ENCODE measurements around the gene VWA5A.
"Not testable (repeated sequence)": the region's sequence is repeated elsewhere in the genome, so short reads cannot be mapped to it uniquely, and the experiment has no call there.

VWA5A gene

GRCh38 chr11:124110201-124110600 lies 5.0 kb upstream of the VWA5A start:
- FAIRE-seq, result no peak
- TF ChIP-seq POLR2A (IDR thresholded peaks at IDR 0.05; ENCODE audit: low read depth, low read length), result no peak
- no peak for DNase-seq (ENCODE audit: insufficient read length, low spot score)

GRCh38 chr11:124113890-124114289 lies 1.4 kb upstream of the VWA5A start:
- FAIRE-seq (no peak), DNase-seq (ENCODE audit: insufficient read length, low spot score) (no peak)
- no peak for TF ChIP-seq POLR2A (IDR thresholded peaks at IDR 0.05; ENCODE audit: low read depth, low read length)

- no peak for TF ChIP-seq POLR2A (IDR thresholded peaks at IDR 0.05; ENCODE audit: low read depth, low read length)
- DNase-seq (ENCODE audit: insufficient read length, low spot score), result no peak
- FAIRE-seq, result no peak
These were observed 749 bp downstream of the VWA5A start for GRCh38 chr11:124115782-124116616.

- DNase-seq (ENCODE audit: insufficient read length, low spot score) (no peak), FAIRE-seq (no peak)
- no peak for TF ChIP-seq POLR2A (IDR thresholded peaks at IDR 0.05; ENCODE audit: low read depth, low read length)
These were observed 3.9 kb downstream of the VWA5A start for GRCh38 chr11:124119103-124119502.

- DNase-seq (ENCODE audit: insufficient read length, low spot score) (no peak), FAIRE-seq (no peak)
- no peak for TF ChIP-seq POLR2A (IDR thresholded peaks at IDR 0.05; ENCODE audit: low read depth, low read length)
These were observed 5.6 kb downstream of the VWA5A start for GRCh38 chr11:124120891-124121290.

- no peak for FAIRE-seq
- no peak for TF ChIP-seq POLR2A (IDR thresholded peaks at IDR 0.05; ENCODE audit: low read depth, low read length)
- DNase-seq (ENCODE audit: insufficient read length, low spot score), result no peak
These were observed 6.9 kb downstream of the VWA5A start for GRCh38 chr11:124122123-124122522.

- TF ChIP-seq POLR2A (IDR thresholded peaks at IDR 0.05; ENCODE audit: low read depth, low read length), result no peak
- FAIRE-seq (no peak), DNase-seq (ENCODE audit: insufficient read length, low spot score) (no peak)
These were observed 8.4 kb downstream of the VWA5A start for GRCh38 chr11:124123622-124124021.

- not testable (repeated sequence) for DNase-seq (ENCODE audit: insufficient read length, low spot score); FAIRE-seq
These were observed 11.9 kb downstream of the VWA5A start for GRCh38 chr11:124127134-124127533.

- FAIRE-seq (no peak), DNase-seq (ENCODE audit: insufficient read length, low spot score) (no peak)
- TF ChIP-seq POLR2A (IDR thresholded peaks at IDR 0.05; ENCODE audit: low read depth, low read length), result no peak
These were observed 27.8 kb downstream of the VWA5A start for GRCh38 chr11:124143034-124143433.

GRCh38 chr11:124147951-124148350 lies 32.7 kb downstream of the VWA5A start:
- DNase-seq (ENCODE audit: insufficient read length, low spot score), result no peak
- no peak for FAIRE-seq
- TF ChIP-seq POLR2A (IDR thresholded peaks at IDR 0.05; ENCODE audit: low read depth, low read length), result no peak

- FAIRE-seq, result no peak
- no peak for TF ChIP-seq POLR2A (IDR thresholded peaks at IDR 0.05; ENCODE audit: low read depth, low read length)
- no peak for DNase-seq (ENCODE audit: insufficient read length, low spot score)
These were observed 35.4 kb downstream of the VWA5A start for GRCh38 chr11:124150684-124151083.

GRCh38 chr11:124152770-124153407 lies 37.6 kb downstream of the VWA5A start:
- TF ChIP-seq POLR2A (IDR thresholded peaks at IDR 0.05; ENCODE audit: low read depth, low read length), result no peak
- no peak for FAIRE-seq
- DNase-seq (ENCODE audit: insufficient read length, low spot score), result no peak

GRCh38 chr11:124153821-124154220 lies 38.6 kb downstream of the VWA5A start:
- DNase-seq (ENCODE audit: insufficient read length, low spot score), result no peak
- no peak for FAIRE-seq

GRCh38 chr11:124159481-124159880 lies 44.2 kb downstream of the VWA5A start:
- DNase-seq (ENCODE audit: insufficient read length, low spot score) (no peak), FAIRE-seq (no peak)
- TF ChIP-seq POLR2A (IDR thresholded peaks at IDR 0.05; ENCODE audit: low read depth, low read length), result no peak

More at GRCh38 chr11:124153821-124154220, 38.6 kb downstream of the VWA5A start:
- no peak for TF ChIP-seq POLR2A (IDR thresholded peaks at IDR 0.05; ENCODE audit: low read depth, low read length)

GRCh38 chr11:124160986-124161385 lies 45.7 kb downstream of the VWA5A start:
- TF ChIP-seq POLR2A (IDR thresholded peaks at IDR 0.05; ENCODE audit: low read depth, low read length), result no peak
- no peak for DNase-seq (ENCODE audit: insufficient read length, low spot score)
- no peak for FAIRE-seq
